AG09309 (cell line): ENCODE data around the gene GALNT9.
"Not testable (repeated sequence)": the region's sequence is repeated elsewhere in the genome, so short reads cannot be mapped to it uniquely, and the experiment has no call there.

Experiments used
- DNase-seq: peaks from one replicate; pipeline ENCODE4 v3.0.0-alpha.2; 2010; ENCODE audit warnings: low read depth
- H3K4me3 ChIP-seq: 2 replicates; pipeline ENCODE4 v1.5.1; 2011; ENCODE audit warnings: mild to moderate bottlenecking, low read depth, low read length, moderate library complexity; ENCODE audit not compliant: control insufficient read depth
- CTCF ChIP-seq: IDR thresholded peaks from 2 replicates; pipeline ENCODE4 v1.5.1; 2011; ENCODE audit warnings: mild to moderate bottlenecking, low read depth, low read length, inconsistent platforms; ENCODE audit not compliant: insufficient read depth, control insufficient read depth; ENCODE audit errors: missing control alignments

Gene GALNT9

GRCh38 chr12:132305991-132306884 is 23.2 kb downstream of the GALNT9 start:
- no peak overlapping the region for H3K4me3 ChIP-seq
- DNase-seq: no peak
- TF ChIP-seq CTCF: no peak

- TF ChIP-seq CTCF: no peak
- no peak overlapping the region for H3K4me3 ChIP-seq
- no peak for DNase-seq
These were observed 23.8 kb downstream of the GALNT9 start for GRCh38 chr12:132305560-132305966.

DNA sequence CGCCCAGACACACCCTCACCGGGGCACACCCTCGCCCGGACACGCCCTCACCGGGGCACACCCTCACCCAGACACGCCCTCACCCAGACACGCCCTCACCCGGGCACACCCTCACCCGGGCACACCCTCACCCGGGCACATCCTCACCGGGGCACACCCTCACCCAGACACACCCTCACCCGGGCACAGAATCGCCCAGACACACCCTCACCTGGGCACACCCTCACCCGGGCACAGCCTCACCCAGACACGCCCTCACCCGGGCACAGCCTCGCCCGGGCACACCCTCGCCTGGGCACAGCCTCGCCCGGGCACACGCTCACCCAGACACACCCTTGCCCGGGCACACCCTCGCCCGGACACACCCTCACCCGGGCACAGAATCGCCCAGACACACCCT is 24.5 kb downstream of the GALNT9 start:
- DNase-seq, H3K4me3 ChIP-seq: not testable (repeated sequence)

GRCh38 chr12:132303853-132304373 is 25.5 kb downstream of the GALNT9 start:
- H3K4me3 ChIP-seq, DNase-seq: not testable (repeated sequence)

DNA sequence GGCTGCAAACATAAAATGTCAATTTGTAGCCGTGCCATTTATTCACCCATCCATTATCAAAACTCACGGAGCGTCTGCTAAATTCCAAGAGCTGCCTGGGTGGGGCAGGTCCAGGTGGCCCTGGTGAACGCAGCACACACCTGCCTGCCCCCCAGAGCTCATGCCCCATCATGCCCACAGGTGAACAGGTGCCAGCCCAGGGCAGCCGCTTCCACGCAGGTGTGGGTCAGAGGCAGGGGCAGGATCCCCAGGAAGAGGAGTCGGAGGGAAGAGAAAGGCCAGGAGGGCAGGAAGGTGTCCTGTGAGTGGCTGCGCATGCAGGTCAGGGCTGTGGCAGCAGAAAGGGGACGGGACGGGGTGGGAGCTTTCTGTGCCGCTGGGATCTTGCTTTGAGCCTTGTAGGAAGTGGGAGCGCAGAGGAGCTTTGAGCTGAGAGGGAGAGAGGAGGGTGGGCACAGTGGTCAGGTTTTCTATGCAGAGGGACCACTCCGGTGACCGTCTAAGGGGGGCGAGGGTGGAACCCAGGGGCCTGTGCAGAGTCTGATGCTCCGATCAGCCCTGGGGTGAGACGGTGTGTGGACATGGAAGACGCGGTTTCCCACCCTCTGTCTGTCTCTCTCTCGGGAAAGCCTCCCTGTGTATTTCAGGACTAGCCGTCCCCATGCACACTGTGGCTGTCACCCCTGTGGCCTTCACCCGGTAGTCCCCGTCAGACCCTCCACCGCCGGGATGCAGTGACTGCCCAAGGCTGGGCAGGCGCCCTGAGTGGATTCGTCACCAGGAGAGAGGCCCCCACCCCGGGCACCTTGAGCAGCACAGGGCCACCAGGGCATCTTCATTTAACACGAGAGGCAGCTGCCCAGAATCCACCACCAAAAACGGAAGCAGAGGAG is 26.7 kb downstream of the GALNT9 start:
- no peak for TF ChIP-seq CTCF
- no peak overlapping the region for H3K4me3 ChIP-seq
- no peak for DNase-seq

DNA sequence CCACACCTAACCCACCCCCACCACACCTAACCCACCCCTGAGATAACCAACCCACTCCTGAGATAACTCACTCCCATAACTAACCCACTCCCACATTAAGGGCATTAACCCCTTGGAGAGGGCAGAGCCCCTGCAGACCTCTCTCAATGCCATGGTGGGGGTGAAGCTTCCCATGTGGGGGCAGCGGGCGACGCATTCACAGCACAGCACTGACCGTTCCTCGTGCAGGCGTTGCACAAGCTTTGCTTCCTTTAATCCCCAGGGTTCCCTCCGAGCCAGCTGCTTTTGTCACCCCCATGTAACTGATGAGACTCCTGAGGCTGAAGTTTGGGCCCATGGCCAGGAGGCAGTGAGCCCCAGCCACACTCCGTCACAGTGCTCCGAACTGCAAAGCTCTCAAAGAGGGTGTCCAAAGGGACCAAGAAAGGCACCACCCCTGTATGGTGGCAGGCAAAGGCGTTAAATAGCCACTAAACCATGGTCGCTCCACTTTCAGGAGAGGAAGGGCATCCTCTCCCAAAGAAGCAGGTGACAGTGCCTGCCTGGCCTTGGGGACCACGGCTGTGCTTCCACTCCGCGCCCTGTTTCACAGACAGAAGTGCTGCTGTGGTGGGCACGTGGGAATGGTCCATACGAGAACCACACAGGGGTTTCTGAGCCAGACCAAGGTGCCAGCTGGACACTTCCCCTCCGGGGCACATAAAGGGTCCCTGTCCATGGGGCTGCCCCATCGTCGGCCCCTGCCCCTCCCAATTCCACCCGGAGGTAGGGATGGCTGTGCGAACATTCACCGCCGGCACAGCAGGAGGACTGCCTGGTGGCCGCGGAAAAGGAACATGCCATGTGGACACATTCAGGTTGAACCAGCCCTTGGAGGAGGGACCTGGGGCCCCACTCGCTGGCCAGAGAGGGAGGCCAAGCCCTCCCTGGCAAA is 28.3 kb downstream of the GALNT9 start:
- no peak for TF ChIP-seq CTCF
- H3K4me3 ChIP-seq: no peak overlapping the region
- DNase-seq: no peak

GRCh38 chr12:132296063-132296462 is 33.3 kb downstream of the GALNT9 start:
- H3K4me3 ChIP-seq: no peak overlapping the region
- TF ChIP-seq CTCF: no peak
- no peak for DNase-seq

DNA sequence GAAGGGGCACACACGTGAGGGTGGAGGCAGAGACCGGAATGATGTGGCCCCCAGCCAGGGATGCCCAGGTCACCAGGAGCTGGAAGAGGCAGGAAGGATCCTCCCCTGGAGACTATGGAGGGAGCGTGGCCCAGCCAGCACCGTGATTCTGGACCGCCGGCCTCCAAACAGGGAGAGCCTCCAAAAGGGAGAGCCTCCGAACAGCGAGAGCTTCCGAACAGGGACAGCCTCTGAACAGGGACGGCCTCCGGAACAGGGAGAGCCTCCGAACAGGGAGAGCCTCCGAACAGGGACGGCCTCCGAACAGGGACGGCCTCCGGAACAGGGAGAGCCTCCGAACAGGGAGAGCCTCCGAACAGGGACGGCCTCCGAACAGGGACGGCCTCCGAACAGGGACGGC is 33.8 kb downstream of the GALNT9 start:
- H3K4me3 ChIP-seq, DNase-seq: not testable (repeated sequence)
